ENCODE measurements around the gene COL5A2.

DNA sequence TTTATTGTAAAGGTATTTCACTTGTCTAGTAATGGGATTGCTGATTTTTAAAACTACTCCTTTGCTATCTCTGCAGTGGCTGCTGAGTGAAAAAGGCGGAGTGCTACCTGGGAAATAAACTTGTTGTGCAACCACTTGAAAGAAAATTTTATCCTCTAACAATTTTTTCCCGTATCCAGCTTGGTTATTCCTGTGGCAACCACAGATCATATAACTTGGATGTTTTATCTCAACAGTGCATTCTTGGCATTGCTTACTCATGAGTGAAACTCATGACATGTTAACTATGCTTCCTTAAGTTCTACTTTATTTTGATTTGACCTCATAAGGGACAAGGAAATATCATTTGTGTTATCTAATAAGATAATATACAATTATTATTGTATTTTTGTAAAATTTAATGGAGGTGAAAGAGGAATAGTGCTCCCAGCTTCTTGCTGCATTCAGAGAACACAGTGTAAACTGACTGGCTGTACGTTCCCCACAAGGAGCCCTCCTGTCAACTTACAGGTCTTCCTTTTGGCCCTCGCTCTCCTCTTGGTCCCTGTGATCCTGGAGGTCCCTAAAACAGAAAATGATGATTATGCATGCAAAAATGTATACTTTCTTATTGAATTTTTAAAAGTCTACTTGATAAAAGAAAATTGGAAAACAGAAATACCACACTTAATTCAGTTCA, 82.7 kb downstream of the COL5A2 start:
- TF ChIP-seq POLR2A (IDR thresholded peaks at IDR 0.05): no peak
- TF ChIP-seq, protein P1, sequence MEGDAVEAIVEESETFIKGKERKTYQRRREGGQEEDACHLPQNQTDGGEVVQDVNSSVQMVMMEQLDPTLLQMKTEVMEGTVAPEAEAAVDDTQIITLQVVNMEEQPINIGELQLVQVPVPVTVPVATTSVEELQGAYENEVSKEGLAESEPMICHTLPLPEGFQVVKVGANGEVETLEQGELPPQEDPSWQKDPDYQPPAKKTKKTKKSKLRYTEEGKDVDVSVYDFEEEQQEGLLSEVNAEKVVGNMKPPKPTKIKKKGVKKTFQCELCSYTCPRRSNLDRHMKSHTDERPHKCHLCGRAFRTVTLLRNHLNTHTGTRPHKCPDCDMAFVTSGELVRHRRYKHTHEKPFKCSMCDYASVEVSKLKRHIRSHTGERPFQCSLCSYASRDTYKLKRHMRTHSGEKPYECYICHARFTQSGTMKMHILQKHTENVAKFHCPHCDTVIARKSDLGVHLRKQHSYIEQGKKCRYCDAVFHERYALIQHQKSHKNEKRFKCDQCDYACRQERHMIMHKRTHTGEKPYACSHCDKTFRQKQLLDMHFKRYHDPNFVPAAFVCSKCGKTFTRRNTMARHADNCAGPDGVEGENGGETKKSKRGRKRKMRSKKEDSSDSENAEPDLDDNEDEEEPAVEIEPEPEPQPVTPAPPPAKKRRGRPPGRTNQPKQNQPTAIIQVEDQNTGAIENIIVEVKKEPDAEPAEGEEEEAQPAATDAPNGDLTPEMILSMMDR (IDR thresholded peaks at IDR 0.05): no peak

All from right lobe of liver (tissue), 4 donors.